Esophagus squamous epithelium (tissue), 4 donors: ENCODE measurements around the gene UBE2F.

Experiments used
- POLR2A ChIP-seq, 4 donors: fragments of 450-650 bp; IDR thresholded peaks; one replicate each; pipeline ENCODE4 v1.6.1; 2017; ENCODE audit warnings: antibody characterized with exemption in 4 of 4, mild to moderate bottlenecking in 4 of 4, moderate library complexity in 3 of 4
- TF ChIP-seq, protein P1 (sequence below), 6 experiments: fragments of 450-650 bp in 4 of 6; fragments of 200-600 bp in 2 of 6; sonication (generic) in 2 of 6; IDR thresholded peaks; one replicate each; pipeline ENCODE4 v1.5.1; 2016 to 2019; ENCODE audit warnings: antibody characterized with exemption in 6 of 6, mild to moderate bottlenecking in 4 of 6, moderate library complexity in 4 of 6

DNA sequence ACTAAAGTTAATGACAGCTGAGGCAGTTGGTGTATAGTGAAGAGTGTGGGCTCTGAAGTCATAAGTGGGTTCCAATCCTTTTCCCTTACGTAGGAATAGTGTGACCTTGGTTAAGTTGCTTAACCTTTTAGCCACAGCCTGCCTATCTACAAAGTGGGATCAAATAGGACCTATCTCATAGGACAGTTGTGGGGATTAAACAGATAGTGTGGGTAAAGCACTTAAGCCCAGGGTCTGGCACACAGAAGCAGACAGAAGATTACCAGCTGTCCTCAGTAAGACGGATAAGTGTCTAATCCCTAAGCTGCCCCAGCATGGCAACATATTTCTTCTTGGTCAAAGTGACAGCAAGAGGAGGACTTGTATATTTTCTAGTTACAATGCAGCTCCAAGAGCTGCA, 28.2 kb downstream of the UBE2F start:
- TF ChIP-seq, protein P1, sequence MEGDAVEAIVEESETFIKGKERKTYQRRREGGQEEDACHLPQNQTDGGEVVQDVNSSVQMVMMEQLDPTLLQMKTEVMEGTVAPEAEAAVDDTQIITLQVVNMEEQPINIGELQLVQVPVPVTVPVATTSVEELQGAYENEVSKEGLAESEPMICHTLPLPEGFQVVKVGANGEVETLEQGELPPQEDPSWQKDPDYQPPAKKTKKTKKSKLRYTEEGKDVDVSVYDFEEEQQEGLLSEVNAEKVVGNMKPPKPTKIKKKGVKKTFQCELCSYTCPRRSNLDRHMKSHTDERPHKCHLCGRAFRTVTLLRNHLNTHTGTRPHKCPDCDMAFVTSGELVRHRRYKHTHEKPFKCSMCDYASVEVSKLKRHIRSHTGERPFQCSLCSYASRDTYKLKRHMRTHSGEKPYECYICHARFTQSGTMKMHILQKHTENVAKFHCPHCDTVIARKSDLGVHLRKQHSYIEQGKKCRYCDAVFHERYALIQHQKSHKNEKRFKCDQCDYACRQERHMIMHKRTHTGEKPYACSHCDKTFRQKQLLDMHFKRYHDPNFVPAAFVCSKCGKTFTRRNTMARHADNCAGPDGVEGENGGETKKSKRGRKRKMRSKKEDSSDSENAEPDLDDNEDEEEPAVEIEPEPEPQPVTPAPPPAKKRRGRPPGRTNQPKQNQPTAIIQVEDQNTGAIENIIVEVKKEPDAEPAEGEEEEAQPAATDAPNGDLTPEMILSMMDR (IDR thresholded peaks at IDR 0.05) = no peak
- no peak for TF ChIP-seq POLR2A (IDR thresholded peaks at IDR 0.05)
